Measurements from ENCODE around the gene GRIN3A.

The GRIN3A gene

GRCh38 chr9:101684665-101685064 is 53.8 kb downstream of the GRIN3A start:
- H3K9me3 ChIP-seq (ENCODE audit: severe bottlenecking), result no peaks in the 10 kb centered on the region
- no peak overlapping the region for H3K4me3 ChIP-seq (ENCODE audit: low read depth, low read length)
- TF ChIP-seq, protein P1, sequence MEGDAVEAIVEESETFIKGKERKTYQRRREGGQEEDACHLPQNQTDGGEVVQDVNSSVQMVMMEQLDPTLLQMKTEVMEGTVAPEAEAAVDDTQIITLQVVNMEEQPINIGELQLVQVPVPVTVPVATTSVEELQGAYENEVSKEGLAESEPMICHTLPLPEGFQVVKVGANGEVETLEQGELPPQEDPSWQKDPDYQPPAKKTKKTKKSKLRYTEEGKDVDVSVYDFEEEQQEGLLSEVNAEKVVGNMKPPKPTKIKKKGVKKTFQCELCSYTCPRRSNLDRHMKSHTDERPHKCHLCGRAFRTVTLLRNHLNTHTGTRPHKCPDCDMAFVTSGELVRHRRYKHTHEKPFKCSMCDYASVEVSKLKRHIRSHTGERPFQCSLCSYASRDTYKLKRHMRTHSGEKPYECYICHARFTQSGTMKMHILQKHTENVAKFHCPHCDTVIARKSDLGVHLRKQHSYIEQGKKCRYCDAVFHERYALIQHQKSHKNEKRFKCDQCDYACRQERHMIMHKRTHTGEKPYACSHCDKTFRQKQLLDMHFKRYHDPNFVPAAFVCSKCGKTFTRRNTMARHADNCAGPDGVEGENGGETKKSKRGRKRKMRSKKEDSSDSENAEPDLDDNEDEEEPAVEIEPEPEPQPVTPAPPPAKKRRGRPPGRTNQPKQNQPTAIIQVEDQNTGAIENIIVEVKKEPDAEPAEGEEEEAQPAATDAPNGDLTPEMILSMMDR (IDR thresholded peaks at IDR 0.05; ENCODE audit: low read depth, low read length), result no peak
- no peak overlapping the region for H3K27ac ChIP-seq
- DNase-seq, result no peak
- no peaks in the 10 kb centered on the region for H3K27me3 ChIP-seq (ENCODE audit: insufficient read depth, low read depth, severe bottlenecking)
- no peaks in the 10 kb centered on the region for H3K36me3 ChIP-seq

GRCh38 chr9:101683236-101683635 is 55.2 kb downstream of the GRIN3A start:
- Histone ChIP-seq H3K4me3 (ENCODE audit: low read depth, low read length) (no peak overlapping the region), H3K27ac (no peak overlapping the region), H3K36me3 (no peaks in the 10 kb centered on the region), H3K27me3 (ENCODE audit: insufficient read depth, low read depth, severe bottlenecking) (no peaks in the 10 kb centered on the region), H3K9me3 (ENCODE audit: severe bottlenecking) (no peaks in the 10 kb centered on the region)
- no peak for DNase-seq
- TF ChIP-seq, protein P1 (IDR thresholded peaks at IDR 0.05; ENCODE audit: low read depth, low read length), result no peak

- TF ChIP-seq, protein P1 (IDR thresholded peaks at IDR 0.05; ENCODE audit: low read depth, low read length), result no peak
- no peaks in the 10 kb centered on the region for H3K36me3 ChIP-seq
- no peaks in the 10 kb centered on the region for H3K9me3 ChIP-seq (ENCODE audit: severe bottlenecking)
- no peak overlapping the region for H3K4me3 ChIP-seq (ENCODE audit: low read depth, low read length)
- H3K27me3 ChIP-seq (ENCODE audit: insufficient read depth, low read depth, severe bottlenecking), result no peaks in the 10 kb centered on the region
- no peak overlapping the region for H3K27ac ChIP-seq
- DNase-seq, result no peak
Measured at GRCh38 chr9:101677861-101678260, 60.6 kb downstream of the GRIN3A start.

- Histone ChIP-seq H3K9me3 (ENCODE audit: severe bottlenecking) (no peaks in the 10 kb centered on the region), H3K36me3 (no peaks in the 10 kb centered on the region), H3K27me3 (ENCODE audit: insufficient read depth, low read depth, severe bottlenecking) (no peaks in the 10 kb centered on the region), H3K4me3 (ENCODE audit: low read depth, low read length) (no peak overlapping the region), H3K27ac (no peak overlapping the region)
- DNase-seq, result no peak
- TF ChIP-seq, protein P1 (IDR thresholded peaks at IDR 0.05; ENCODE audit: low read depth, low read length), result no peak
Measured at GRCh38 chr9:101675341-101675740, 63.1 kb downstream of the GRIN3A start.

DNA sequence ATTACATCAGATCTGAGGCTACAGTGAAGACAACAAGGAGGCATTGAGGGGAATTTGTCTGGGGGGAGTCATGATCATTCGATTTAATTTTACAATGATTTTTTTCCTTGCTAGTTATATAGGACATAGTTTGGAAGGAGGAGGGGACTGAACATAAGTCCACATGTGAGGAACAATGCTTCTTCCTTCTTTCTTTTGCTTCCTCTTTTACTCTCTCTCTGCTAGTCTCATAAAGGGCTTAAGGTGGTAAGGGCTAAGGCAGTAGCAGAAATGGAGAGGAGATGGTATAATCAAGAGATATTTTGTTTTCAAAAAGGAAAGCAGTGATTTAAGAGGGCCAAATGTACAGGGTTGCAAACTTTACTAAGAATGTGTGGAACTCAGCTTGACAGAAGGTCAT is 64.3 kb downstream of the GRIN3A start:
- Histone ChIP-seq H3K9me3 (ENCODE audit: severe bottlenecking) (no peaks in the 10 kb centered on the region), H3K27me3 (ENCODE audit: insufficient read depth, low read depth, severe bottlenecking) (no peaks in the 10 kb centered on the region), H3K36me3 (no peaks in the 10 kb centered on the region), H3K27ac (no peak overlapping the region), H3K4me3 (ENCODE audit: low read depth, low read length) (no peak overlapping the region)
- TF ChIP-seq, protein P1 (IDR thresholded peaks at IDR 0.05; ENCODE audit: low read depth, low read length), result no peak
- DNase-seq, result no peak

DNA sequence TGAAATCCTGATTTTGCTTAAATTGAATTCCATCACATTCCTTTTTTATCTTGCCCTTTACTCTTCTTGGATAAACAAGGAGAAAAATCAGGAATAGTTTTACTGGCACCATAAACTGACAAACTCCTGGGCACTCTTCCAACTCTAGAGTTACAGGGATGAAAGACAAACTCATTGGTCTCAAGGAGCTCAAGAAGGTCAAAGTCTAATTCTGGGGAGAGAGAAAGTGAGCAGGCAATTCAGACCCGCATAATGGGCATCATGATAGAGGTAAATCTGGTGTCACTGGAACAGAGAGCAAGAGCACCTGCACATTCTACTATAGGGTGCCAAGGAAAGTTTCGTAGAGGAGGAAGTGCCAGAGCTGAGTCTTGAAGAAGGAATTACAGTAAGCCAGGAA is 64.8 kb downstream of the GRIN3A start:
- Histone ChIP-seq H3K27ac (no peak overlapping the region), H3K4me3 (ENCODE audit: low read depth, low read length) (no peak overlapping the region), H3K9me3 (ENCODE audit: severe bottlenecking) (no peaks in the 10 kb centered on the region), H3K27me3 (ENCODE audit: insufficient read depth, low read depth, severe bottlenecking) (no peaks in the 10 kb centered on the region), H3K36me3 (no peaks in the 10 kb centered on the region)
- TF ChIP-seq, protein P1 (IDR thresholded peaks at IDR 0.05; ENCODE audit: low read depth, low read length), result no peak
- no peak for DNase-seq

Data from WERI-Rb-1 (cell line).